ENCODE measurements around the gene B3GNT3.
"Not testable (repeated sequence)": the region's sequence is repeated elsewhere in the genome, so short reads cannot be mapped to it uniquely, and the experiment has no call there.

The B3GNT3 gene

DNA sequence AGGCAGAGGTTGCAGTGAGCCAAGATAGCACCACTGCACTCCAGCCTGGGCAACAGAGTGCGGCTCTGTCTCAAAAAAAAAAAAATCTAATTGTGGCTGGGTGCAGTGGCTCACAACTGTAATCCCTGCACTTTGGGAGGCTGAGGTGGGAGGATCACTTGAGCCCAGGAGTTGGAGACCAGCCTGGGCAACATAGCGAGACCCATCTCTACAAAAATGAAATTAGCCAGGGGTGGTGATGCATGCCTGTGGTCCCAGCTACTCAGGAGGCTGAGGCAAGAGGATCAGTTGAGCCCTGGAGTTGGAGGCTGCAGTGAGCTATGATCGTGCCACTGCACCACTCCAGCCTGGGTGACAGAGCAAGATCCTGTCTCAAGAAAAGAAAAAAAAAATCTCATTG is 3.7 kb downstream of the B3GNT3 start:
- DNase-seq: not testable (repeated sequence)

DNA sequence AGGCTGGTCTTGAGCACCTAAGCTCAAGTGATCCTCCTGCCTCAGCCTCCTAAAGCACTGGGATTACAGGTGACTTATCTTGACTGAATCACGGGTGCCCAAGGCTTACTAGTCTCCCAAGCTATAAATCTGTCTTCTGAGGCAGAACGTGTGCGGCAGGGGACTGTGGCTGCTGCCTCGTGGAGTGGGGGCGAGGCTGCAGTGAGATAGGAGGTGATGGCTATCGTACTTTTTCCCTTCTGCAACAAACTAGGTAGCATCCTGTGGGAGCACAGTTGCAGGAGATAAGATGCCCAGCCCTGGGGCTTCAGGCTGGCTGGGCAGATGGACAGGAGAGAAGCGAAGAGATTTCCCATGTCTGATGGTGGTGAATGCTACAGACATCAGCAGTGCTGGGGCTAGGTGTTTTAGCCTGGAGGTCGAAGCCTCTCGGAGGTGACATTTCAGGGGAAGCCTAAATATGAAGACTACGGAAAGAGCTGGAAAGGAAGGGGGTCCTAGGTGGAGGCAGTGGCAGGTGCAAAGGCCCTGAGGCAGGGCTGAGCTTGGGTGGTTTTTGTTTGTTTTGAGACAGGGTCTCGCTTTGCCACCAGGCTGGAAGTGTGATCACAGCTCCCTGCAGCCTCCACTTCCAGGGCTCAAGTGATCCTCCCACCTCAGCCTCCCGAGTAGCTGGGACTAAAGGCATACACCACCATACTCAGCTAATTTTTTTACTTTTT is 7.4 kb downstream of the B3GNT3 start:
- no peak for DNase-seq

DNA sequence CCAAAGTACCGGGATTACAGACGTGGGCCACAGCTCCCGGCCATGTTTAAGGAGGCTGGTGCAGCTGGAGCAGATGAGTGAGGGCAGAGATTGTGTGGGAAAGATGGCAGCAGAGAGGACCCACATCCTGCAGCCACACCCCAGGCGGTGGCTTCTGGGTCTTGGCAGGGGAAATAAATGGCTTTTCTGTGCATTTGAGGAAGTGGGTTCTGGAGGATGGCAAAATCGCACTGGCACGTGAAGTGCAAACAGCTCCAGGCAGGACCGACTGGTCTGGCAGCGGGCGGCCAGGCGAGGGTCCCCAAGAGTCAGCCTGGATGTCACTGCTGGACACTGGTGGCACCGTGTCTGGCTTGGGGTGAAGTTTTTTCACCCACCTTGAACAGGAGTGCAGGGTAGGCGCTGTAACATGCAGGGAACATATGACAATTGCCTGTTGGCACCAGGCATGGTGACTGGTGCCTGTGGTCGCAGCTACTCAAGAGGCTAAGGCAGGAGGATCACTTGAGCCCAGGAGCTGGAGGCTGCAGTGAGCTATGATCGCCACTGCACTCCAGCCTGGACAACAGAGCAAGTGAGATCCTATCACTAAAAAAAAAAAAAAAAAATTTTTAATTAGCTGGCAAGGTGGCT is 8.4 kb downstream of the B3GNT3 start:
- peak; percentile 46 for DNase-seq

DNA sequence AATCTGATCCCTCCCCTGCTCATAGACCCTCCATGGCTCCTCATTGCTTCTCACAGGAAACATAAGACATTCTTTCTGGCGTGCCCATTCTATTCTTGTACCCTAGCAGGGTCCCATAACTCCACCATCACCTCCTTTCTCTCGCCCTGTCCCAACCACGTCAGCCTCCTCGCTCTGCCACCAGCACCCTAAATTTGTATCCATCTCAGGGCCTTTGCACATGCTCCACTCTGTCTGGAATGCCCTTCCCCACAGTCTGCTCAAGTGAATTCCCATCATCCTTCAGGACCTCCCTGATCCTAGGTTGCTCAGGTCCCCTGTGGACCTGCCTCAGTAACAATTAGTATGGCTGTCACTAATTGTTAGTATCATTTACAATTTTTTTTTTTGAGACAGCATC is 10.5 kb downstream of the B3GNT3 start:
- DNase-seq: no peak

DNA sequence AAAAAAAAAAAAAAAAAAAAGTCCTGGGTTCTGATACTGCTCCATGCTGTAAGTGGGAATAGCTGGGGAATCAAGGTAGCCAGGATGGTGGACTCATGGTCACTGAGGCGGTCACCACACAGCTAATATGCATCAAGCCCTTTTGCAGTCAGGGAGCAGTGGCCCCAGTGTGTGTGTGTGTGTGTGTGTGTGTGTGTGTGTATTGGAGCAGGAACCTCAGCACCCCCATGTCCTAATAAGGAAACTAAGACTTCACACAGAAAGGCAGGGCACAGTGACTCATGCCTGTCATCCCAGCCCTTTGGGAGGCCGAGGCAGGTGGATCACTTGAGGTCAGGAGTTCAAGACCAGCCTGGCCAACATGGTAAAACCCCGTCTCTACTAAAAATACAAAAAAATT is 12.0 kb downstream of the B3GNT3 start:
- DNase-seq: no peak

DNA sequence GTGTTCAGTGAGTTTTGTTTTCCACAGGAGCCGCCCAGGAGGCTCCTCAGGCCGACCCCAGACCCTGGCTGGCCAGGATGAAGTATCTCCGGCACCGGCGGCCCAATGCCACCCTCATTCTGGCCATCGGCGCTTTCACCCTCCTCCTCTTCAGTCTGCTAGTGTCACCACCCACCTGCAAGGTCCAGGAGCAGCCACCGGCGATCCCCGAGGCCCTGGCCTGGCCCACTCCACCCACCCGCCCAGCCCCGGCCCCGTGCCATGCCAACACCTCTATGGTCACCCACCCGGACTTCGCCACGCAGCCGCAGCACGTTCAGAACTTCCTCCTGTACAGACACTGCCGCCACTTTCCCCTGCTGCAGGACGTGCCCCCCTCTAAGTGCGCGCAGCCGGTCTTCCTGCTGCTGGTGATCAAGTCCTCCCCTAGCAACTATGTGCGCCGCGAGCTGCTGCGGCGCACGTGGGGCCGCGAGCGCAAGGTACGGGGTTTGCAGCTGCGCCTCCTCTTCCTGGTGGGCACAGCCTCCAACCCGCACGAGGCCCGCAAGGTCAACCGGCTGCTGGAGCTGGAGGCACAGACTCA is 12.9 kb downstream of the B3GNT3 start:
- DNase-seq: no peak

DNA sequence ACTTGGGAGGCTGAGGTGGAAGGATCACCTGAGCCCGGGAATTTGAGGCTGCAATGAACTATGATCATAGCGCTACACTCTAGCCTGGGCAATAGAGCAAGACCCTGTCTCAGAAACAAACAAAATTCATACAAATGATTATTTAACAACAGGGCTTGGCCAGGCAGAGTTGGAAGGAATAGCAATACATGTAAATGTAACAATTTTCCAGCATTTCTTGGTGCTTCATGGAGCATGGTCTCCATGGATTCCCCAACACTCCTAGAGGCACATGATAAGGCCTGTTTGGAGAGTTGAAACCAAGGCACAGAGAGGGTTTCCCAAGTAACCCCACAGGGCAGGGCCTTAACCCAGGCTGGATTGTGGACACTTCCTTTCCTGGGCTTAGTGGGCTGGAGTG is 16.2 kb downstream of the B3GNT3 start:
- no peak for DNase-seq

DNA sequence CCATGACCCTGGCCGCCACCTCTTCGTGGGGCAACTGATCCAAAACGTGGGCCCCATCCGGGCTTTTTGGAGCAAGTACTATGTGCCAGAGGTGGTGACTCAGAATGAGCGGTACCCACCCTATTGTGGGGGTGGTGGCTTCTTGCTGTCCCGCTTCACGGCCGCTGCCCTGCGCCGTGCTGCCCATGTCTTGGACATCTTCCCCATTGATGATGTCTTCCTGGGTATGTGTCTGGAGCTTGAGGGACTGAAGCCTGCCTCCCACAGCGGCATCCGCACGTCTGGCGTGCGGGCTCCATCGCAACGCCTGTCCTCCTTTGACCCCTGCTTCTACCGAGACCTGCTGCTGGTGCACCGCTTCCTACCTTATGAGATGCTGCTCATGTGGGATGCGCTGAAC is 16.7 kb downstream of the B3GNT3 start:
- DNase-seq: no peak

DNA sequence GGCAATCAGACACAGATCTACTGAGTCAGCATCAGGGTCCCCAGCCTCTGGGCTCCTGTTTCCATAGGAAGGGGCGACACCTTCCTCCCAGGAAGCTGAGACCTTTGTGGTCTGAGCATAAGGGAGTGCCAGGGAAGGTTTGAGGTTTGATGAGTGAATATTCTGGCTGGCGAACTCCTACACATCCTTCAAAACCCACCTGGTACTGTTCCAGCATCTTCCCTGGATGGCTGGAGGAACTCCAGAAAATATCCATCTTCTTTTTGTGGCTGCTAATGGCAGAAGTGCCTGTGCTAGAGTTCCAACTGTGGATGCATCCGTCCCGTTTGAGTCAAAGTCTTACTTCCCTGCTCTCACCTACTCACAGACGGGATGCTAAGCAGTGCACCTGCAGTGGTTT is 17.2 kb downstream of the B3GNT3 start:
- no peak for DNase-seq

DNA sequence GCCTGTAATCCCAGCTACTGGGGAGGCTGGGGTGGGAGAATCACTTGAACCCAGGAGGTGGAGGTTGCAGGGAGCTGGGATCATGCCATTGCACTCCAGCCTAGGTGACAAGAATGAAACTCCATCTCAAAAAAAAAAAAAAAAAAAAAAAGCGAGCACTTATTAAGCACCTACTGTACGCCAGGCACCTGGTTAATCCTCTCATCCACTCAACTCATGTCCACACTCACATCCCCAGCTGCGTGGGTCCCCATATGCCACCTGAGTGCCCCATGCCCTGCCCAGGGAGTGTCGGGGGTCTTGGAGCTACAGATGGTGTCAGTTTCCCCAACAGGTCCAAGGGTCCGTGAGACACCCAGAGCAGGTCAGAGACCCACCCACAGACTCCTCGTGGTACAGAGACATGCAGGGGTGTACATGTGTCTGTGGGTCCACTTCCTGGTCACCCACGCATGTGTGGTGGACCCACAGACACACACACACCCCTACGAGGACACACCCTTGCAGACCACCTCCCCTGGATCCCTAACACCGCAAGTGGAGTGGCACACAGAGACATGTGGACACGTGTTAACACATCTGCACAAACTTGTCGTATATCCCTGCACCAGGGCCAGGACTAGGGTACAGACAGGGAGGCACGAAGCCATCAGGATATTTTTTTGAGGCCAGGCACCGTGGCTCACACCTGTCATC is 22.9 kb downstream of the B3GNT3 start:
- DNase-seq: no peak

DNA sequence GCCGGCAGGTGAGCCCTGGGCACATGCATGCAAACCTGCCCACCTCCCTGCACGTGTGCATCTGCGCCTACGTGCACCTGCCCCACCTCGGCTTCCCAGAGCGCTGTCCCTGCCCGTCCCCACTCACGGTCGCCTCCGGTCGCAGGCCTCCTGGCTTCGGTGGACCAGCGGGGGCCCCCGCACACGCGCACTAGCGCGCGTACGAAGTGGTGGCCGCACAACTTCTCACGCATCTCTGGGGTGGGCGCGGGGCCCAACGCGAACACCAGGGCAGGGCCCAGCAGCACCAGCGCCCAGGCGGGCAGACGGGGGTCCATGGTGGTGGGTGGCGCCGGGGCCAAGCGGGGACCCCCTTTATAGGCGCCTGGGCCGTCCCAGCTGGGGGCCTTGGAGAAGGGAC is 26.3 kb downstream of the B3GNT3 start, which contains the start of gene INSL3:
Gene INSL3, minus strand, starts transcription at position 330 of the 400 bp plus-strand sequence. Its CDS starts 13 bp downstream, at position 317.
- no peak for DNase-seq

DNA sequence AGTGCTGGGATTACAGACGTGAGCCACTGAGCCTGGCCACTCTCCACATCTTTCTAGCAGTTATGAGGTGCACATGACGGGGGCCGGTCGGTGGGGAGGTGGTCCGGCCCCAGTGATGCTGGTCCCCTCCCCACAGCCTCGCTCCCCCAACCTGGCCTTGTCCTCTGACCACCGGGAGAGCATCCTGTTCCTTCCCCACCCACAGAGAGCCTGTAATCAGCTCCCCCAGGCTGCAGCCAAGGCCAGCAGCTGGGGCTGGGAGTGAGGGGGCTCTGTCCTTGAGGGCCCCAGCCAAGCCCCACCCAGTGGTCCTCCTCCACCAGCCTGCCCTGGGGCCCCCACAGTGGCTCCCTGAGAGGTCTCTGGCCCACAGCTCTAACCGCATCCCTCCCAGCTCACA is 29.4 kb downstream of the B3GNT3 start:
- DNase-seq: no peak

DNA sequence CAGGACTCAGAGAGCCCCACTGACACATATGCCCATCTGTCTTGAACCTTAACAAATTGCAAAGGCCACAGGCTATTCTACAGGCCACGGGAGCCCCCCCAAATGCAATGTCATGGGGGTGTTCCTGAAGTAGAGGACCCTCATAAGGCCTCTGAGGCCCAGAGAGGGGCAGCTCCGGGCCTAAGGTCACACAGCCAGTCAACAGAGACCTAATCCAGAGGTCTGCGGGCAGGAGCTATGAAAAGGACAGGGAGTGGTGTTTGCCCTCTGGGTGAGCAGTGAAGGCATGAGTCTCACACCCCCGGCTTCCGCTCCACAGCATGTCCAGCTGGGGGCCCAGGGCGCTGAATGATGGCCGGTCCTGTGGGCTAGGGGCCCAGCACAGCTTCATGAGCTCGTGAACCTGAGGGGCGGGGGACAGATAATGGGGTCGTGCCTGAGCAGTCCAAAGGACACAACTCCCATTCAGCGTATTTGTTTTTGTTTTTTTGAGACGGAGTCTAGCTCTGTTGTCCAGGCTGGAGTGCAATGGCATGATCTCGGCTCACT is 31.6 kb downstream of the B3GNT3 start:
- DNase-seq: no peak

DNA sequence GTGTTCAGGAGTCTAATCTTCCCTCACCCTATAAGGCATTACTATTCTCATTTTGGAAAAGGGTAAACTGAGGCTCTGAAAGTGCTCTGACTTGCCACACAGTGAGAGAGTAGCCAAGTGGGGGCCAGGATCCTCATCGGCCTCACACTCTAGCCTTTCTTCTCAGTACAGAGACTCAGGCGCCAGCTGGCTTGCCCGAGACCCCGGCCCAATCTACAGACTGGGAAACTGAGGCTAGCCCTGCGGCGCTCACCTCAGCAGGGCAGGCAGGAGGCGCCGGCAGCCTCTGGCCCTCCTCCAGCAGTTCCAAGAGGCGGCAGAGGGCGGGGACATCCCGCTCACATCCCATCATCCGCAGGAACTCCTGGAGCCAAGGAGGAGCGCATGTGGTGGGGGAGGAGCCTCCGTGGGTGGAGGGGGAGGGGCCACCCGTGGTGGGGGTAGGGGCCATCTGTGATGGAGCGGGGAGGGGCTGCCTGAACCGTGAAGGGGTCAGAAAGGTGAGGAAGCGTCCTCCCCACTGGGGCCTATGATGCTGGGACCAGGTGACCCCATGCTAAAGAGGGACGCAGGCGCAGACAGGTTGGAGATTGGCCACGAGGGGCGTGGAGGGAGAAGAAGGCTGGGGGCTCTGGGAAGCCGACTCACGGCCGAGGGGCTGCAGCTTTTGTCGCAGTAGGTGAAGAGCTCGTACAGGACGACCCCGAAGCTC is 35.1 kb downstream of the B3GNT3 start:
- no peak for DNase-seq

DNA sequence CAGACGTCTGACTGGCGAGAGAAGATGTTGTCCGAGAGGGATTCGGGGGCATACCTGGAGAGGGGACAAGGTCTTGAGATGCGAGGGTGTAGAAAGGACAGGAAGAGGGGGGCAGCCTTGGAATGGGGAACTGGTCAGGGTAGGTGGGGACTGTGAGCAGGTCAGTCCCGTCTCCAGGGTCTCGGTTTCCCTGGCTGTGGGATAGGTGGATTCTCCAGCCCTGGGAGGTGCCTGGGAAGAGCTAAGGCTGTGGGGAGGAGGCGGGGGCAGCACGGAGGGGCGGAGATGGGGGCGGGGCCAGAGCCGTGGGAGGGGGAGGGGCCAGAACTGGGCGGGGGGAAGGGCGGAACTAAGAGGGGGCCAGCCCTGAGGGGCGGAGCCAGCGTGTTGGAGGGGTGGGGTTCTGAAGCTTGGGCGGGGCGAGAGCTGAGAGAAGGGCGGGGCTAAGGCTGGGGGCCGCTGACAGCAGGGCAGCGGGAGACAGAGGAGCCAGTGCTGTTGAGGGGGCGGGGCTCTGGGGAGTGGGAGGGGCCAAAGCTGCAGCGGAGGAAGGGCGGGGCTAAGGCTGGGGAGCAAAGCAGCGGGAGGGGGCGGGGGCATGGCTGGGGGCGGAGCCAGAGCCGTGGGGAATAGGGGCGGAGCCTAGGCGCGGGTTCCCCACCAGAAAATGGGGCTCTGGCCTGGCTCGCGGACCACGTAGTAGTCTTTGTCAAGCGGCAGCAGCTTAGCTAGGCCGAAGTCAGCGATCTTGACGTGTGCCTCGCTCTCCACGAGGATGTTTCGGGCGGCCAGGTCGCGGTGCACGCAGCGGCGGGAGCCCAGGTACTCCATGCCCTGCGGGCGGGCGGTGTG is 35.9 kb downstream of the B3GNT3 start:
- no peak for DNase-seq

DNA sequence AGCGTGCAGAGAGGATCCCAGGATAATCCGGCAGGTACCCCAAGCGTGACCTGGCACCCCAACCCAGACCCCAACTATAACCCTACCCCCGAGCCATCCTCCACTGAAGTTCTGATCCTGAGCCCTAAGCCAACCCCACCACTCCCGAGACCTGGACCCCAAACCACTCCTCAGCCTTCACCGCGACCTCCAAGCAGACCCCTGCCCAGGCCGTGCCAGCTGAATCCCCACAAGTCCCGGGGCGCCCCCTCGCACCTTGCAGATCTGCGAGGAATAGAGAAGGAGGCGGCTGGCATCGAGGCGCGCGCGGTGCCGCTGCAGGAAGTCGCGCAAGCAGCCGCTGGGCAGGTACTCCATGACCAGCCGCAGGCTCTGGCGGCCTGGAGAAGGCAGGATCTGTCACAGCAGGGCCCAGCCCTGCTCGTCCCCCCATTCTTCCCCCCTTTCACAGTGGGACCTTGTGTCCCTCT is 36.5 kb downstream of the B3GNT3 start:
- no peak for DNase-seq

DNA sequence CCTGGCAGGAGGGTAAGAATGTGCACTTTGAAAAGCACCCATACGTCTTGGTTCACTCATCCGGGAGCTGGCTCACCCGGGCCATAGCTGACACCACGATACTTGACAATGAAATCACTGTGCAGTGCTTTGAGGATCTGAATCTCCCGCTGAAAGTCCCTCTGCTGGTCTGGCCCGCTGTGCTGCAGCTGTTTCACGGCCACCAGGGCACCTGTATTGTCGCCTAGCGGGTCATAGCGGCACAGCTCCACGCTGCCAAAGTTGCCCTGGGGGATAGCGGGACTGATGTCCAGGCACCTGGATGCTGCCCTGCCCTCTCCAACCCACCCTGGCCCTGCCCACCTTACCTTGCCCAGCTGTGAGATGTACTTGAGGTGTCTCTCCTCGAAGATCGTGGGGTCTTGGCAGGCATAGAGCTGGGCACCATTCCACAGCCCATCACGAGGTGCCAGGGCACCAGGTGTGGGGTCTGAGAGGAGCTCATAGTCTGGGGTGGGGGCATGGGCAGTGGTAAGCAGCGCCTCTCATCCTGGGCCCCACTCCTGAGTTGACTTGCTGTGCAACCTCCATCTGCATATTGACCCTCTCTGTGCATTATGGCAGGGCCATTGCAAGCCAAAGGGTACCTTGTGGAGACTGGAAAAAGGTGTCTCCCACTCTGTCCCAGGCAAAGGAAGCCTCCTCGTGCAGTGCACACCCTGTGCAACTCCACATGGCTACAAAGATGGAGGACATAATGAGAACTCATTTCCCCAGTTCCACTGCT is 37.7 kb downstream of the B3GNT3 start:
- DNase-seq: no peak

DNA sequence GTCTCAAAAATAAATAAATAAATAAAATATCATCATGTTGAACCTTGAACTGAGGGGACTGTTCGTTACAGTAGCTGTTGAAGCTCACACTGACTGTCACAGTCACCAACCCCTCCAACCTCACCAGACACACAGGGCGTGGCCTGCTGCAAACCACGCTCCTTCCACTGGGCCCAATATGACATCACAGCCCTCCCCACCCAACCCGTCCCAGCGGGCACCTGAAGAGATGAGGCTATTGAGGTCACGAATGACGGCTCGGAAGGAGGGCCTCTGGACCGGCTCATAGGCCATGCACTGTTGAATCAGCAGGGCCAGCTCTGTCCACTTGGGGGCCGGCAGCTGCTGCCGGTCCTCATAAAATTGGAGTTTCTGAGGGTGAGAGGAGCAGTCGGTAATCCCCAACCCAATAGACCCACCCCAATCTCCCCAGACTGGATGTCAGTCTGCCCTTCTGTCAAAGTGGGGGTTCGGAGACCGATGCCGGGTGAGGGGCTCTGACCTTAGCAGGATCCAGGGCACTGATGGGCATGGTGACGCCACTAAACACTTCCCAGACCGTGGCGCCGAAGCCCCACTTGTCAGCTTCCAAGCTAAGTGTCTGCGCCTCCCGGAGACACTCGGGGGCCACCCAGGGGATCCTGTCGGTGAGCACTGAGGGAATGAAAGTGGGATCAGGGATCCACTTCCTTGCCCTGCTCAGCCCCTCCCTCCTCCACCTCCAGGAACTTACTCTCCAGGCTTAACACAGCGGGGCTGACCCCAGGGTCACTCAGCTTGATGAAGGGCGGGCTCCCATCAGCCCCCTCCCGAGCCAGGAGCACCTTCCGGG is 39.6 kb downstream of the B3GNT3 start:
- no peak for DNase-seq

DNA sequence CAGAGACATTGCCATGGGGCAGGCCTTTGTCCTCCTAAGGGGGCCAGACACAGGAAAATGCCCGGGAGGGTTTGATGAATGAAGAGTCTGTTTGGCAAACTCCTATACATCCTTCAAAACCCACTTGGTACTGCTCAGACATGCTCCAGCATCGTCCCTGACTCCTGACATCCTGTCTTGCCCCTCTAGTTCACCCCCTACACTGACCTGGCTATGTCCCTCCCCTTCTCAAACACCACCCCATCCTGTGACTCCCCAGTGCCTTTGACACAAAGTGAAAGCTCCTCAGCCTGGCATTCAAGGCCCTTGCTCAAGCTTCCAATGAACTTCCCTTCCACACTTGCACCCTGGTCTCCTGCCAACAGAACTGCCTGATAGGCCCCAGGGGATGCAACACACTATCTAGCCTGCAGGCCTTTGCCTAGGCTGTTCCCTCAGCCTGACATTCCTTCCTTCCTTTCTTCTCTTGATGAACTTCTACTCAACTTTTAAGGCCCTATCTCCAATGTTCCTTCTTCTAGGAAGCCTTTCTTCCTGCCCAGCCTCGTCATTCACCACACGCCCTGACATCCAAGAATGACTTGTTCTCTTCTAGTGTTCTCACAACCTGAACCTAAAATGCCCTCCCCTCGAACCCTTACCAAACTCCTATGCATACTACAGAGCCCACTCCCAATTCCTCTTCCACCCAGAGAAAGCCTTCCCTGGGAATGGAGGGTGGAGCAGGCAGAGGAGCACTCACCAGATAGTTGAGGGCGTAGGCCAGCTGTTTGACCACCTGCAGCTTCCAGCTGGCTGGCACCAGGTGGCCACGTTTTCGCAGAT is 40.5 kb downstream of the B3GNT3 start:
- DNase-seq: no peak

Data from GF-D8 (cell line).